A549 (cell line): Measurements from ENCODE around the gene RHEB.

Source experiments
- BCL3 ChIP-seq: fragments of >200 bp; sonication (Bioruptor Twin); formaldehyde crosslinking; IDR thresholded peaks from 3 replicates; pipeline ENCODE4 v1.6.1; 2016
- CBX8 ChIP-seq: fragments of 200-600 bp; sonication (generic); IDR thresholded peaks from 2 replicates; pipeline ENCODE4 v1.6.1; 2016
- ESRRA ChIP-seq: fragments of 150-350 bp; IDR thresholded peaks from 2 replicates; pipeline ENCODE4 v1.6.1; 2014; ENCODE audit warnings: mild to moderate bottlenecking, low read length, borderline replicate concordance
- FOSL2 ChIP-seq, 2 experiments: fragments of 450-650 bp in 1 of 2; fragments of >200 bp in 1 of 2; sonication (Bioruptor Twin) in 1 of 2; formaldehyde crosslinking; IDR thresholded peaks; 2 replicates each; pipeline versions ENCODE4 v1.5.0 to v1.6.1; 2016 to 2020; ENCODE audit warnings: mild to moderate bottlenecking in 1 of 2, moderate library complexity in 1 of 2
- KDM1A ChIP-seq: fragments of 200-600 bp; sonication (generic); IDR thresholded peaks from 2 replicates; pipeline ENCODE4 v1.6.1; 2016; ENCODE audit warnings: low read depth, mild to moderate bottlenecking
- NR3C1 ChIP-seq: fragments of >200 bp; sonication (Bioruptor Twin); formaldehyde crosslinking; IDR thresholded peaks from 3 replicates; pipeline ENCODE4 v1.6.1; 2017
- POLR2A ChIP-seq: IDR thresholded peaks from 2 replicates; pipeline ENCODE4 v1.6.1; 2012; ENCODE audit warnings: mild to moderate bottlenecking, low read length
- REST ChIP-seq: fragments of 200-600 bp; sonication (generic); IDR thresholded peaks from 2 replicates; pipeline ENCODE4 v1.6.1; 2016; ENCODE audit warnings: antibody characterized with exemption, mild to moderate bottlenecking, moderate library complexity
- RFX5 ChIP-seq: fragments of 450-650 bp; IDR thresholded peaks from 2 replicates; pipeline ENCODE4 v1.7.1; 2014; ENCODE audit warnings: antibody characterized with exemption, mild to moderate bottlenecking, moderate library complexity
- RNF2 ChIP-seq: fragments of 200-600 bp; sonication (generic); IDR thresholded peaks from 2 replicates; pipeline ENCODE4 v1.6.1; 2016; ENCODE audit warnings: low read depth, mild to moderate bottlenecking, antibody characterized with exemption, moderate library complexity, borderline replicate concordance
- SMC3 ChIP-seq: fragments of >200 bp; sonication (Bioruptor Twin); formaldehyde crosslinking; IDR thresholded peaks from 3 replicates; pipeline ENCODE4 v1.6.1; 2018; ENCODE audit warnings: inconsistent platforms
- TF ChIP-seq, protein P1 (sequence below): fragments of >200 bp; sonication (Bioruptor Twin); formaldehyde crosslinking; IDR thresholded peaks from 3 replicates; pipeline ENCODE4 v1.5.1; 2016
- TF ChIP-seq, protein P2 (sequence below): IDR thresholded peaks from 2 replicates; pipeline ENCODE4 v1.6.1; 2012

DNA sequence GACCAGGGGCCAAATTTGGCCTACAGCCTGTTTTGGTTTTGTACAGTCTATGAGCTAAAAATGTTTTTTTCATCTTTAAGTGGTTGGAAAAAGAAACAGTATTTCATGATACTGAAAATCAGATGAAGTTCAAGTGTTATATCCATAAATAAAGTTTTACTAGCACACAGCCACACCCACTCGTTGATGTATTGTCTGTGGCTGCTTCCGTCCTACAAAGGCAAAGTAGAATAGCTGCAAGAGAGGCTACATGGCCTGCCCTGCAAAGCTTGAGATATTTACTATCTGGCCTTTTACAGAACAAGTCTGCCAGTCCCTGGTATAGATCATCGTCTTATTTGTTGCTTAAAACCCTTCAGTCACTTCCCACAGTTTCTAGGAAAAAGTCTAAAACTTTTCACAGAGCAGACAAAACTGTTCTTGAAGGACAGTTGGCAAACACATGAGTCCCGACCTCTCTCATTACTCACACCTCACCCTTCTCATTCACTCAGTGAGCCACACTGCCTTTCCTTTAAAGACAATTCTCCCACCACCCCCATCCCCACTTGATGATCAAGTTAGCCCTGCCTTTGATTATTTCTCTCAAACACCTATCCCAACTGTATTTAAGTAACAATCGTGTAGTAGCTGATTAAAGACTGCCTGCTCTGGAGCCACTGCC is 9.9 kb downstream of the RHEB start:
- TF ChIP-seq, protein P1, sequence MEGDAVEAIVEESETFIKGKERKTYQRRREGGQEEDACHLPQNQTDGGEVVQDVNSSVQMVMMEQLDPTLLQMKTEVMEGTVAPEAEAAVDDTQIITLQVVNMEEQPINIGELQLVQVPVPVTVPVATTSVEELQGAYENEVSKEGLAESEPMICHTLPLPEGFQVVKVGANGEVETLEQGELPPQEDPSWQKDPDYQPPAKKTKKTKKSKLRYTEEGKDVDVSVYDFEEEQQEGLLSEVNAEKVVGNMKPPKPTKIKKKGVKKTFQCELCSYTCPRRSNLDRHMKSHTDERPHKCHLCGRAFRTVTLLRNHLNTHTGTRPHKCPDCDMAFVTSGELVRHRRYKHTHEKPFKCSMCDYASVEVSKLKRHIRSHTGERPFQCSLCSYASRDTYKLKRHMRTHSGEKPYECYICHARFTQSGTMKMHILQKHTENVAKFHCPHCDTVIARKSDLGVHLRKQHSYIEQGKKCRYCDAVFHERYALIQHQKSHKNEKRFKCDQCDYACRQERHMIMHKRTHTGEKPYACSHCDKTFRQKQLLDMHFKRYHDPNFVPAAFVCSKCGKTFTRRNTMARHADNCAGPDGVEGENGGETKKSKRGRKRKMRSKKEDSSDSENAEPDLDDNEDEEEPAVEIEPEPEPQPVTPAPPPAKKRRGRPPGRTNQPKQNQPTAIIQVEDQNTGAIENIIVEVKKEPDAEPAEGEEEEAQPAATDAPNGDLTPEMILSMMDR = no peak
- TF ChIP-seq RNF2 (no peak), NR3C1 (no peak), CBX8 (no peak), KDM1A (no peak), FOSL2 (IDR thresholded peaks at IDR 0.05) (no peak), FOSL2 (CRISPR knock-in tag; IDR thresholded peaks at IDR 0.05) (no peak), POLR2A (no peak), ESRRA (no peak), SMC3 (no peak), BCL3 (no peak), REST (no peak), RFX5 (no peak)
- TF ChIP-seq, protein P2, sequence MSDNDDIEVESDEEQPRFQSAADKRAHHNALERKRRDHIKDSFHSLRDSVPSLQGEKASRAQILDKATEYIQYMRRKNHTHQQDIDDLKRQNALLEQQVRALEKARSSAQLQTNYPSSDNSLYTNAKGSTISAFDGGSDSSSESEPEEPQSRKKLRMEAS = no peak
